CD4-positive, alpha-beta T cell treated with Interleukin-6 at 100 ng/mL for 8 hours (primary cell): Measurements from ENCODE around the gene ZBTB2.
A peak's percentile ranks its signal among the peaks of the same experiment; 100 is the strongest.
"Not testable (repeated sequence)": the region's sequence is repeated elsewhere in the genome, so short reads cannot be mapped to it uniquely, and the experiment has no call there.

ENCODE experiments used
- DNase-seq: peaks from one replicate; pipeline ENCODE4 v3.0.0-alpha.2; 2020; ENCODE audit warnings: mixed read lengths, low spot score

Gene ZBTB2

GRCh38 chr6:151370509-151371078 is 20.8 kb downstream of the ZBTB2 start:
- DNase-seq: no peak

GRCh38 chr6:151365233-151365632 is 26.1 kb downstream of the ZBTB2 start:
- no peak for DNase-seq

GRCh38 chr6:151359486-151359885 is 31.9 kb downstream of the ZBTB2 start:
- DNase-seq: no peak

- no peak for DNase-seq
These were observed 32.9 kb downstream of the ZBTB2 start for GRCh38 chr6:151358475-151358874.

- no peak for DNase-seq
These were observed 33.5 kb downstream of the ZBTB2 start for GRCh38 chr6:151357758-151358436.

GRCh38 chr6:151356983-151357382 is 34.4 kb downstream of the ZBTB2 start:
- not testable (repeated sequence) for DNase-seq

GRCh38 chr6:151353795-151354194 is 37.6 kb downstream of the ZBTB2 start:
- no peak for DNase-seq

GRCh38 chr6:151352410-151353396 is 38.7 kb downstream of the ZBTB2 start:
- peak; percentile 7 for DNase-seq

GRCh38 chr6:151351731-151352130 is 39.6 kb downstream of the ZBTB2 start:
- no peak for DNase-seq

- DNase-seq: no peak
These were observed 40.1 kb downstream of the ZBTB2 start for GRCh38 chr6:151351146-151351700.

GRCh38 chr6:151350442-151351145 is 40.8 kb downstream of the ZBTB2 start:
- no peak for DNase-seq

- no peak for DNase-seq
These were observed 41.6 kb downstream of the ZBTB2 start for GRCh38 chr6:151349651-151350270.

GRCh38 chr6:151342750-151343149 is 48.6 kb downstream of the ZBTB2 start:
- DNase-seq: not testable (repeated sequence)

- DNase-seq: no peak
These were observed 49.7 kb downstream of the ZBTB2 start for GRCh38 chr6:151341476-151342195.

GRCh38 chr6:151340219-151340978 is 51.0 kb downstream of the ZBTB2 start:
- DNase-seq: no peak

GRCh38 chr6:151339369-151339768 is 52.0 kb downstream of the ZBTB2 start:
- no peak for DNase-seq

GRCh38 chr6:151338651-151339200 is 52.6 kb downstream of the ZBTB2 start:
- no peak for DNase-seq

GRCh38 chr6:151335930-151336329 is 55.4 kb downstream of the ZBTB2 start:
- no peak for DNase-seq

- no peak for DNase-seq
These were observed 61.1 kb downstream of the ZBTB2 start for GRCh38 chr6:151330130-151330696.
